ENCODE data around the gene ADARB2.

ADARB2 gene

GRCh38 chr10:1308173-1308961, 429.0 kb downstream of the ADARB2 start:
- no peak for FAIRE-seq
- no peak for DNase-seq (ENCODE audit: insufficient read length, low spot score)
- TF ChIP-seq TAF1 (IDR thresholded peaks at IDR 0.05; ENCODE audit: low read depth, low read length), result no peak
- no peak for TF ChIP-seq PAX5 (IDR thresholded peaks at IDR 0.05; ENCODE audit: insufficient read depth, low read length, severe bottlenecking)
- TF ChIP-seq SPI1 (IDR thresholded peaks at IDR 0.05; ENCODE audit: low read depth, low read length), result no peak
- no peak for TF ChIP-seq POLR2AphosphoS5 (IDR thresholded peaks at IDR 0.05; ENCODE audit: low read depth, low read length)
- TF ChIP-seq POU2F2 (IDR thresholded peaks at IDR 0.05; ENCODE audit: low read depth, low read length), result no peak
- no peak for TF ChIP-seq POLR2A (IDR thresholded peaks at IDR 0.05; ENCODE audit: low read depth, low read length)

- DNase-seq (ENCODE audit: insufficient read length, low spot score) (no peak), FAIRE-seq (no peak)
- TF ChIP-seq PAX5 (IDR thresholded peaks at IDR 0.05; ENCODE audit: insufficient read depth, low read length, severe bottlenecking) (no peak), POLR2AphosphoS5 (IDR thresholded peaks at IDR 0.05; ENCODE audit: low read depth, low read length) (no peak), POLR2A (IDR thresholded peaks at IDR 0.05; ENCODE audit: low read depth, low read length) (no peak), POU2F2 (IDR thresholded peaks at IDR 0.05; ENCODE audit: low read depth, low read length) (no peak), TAF1 (IDR thresholded peaks at IDR 0.05; ENCODE audit: low read depth, low read length) (no peak), SPI1 (IDR thresholded peaks at IDR 0.05; ENCODE audit: low read depth, low read length) (no peak)
These were observed 436.2 kb downstream of the ADARB2 start for GRCh38 chr10:1301143-1301542.

GRCh38 chr10:1300218-1300617, 437.1 kb downstream of the ADARB2 start:
- TF ChIP-seq SPI1 (IDR thresholded peaks at IDR 0.05; ENCODE audit: low read depth, low read length) (no peak), TAF1 (IDR thresholded peaks at IDR 0.05; ENCODE audit: low read depth, low read length) (no peak), PAX5 (IDR thresholded peaks at IDR 0.05; ENCODE audit: insufficient read depth, low read length, severe bottlenecking) (no peak), POLR2A (IDR thresholded peaks at IDR 0.05; ENCODE audit: low read depth, low read length) (no peak), POLR2AphosphoS5 (IDR thresholded peaks at IDR 0.05; ENCODE audit: low read depth, low read length) (no peak), POU2F2 (IDR thresholded peaks at IDR 0.05; ENCODE audit: low read depth, low read length) (no peak)
- DNase-seq (ENCODE audit: insufficient read length, low spot score) (no peak), FAIRE-seq (no peak)

GRCh38 chr10:1299041-1299726, 438.1 kb downstream of the ADARB2 start:
- no peak for DNase-seq (ENCODE audit: insufficient read length, low spot score)
- TF ChIP-seq POLR2A (IDR thresholded peaks at IDR 0.05; ENCODE audit: low read depth, low read length) (no peak), POU2F2 (IDR thresholded peaks at IDR 0.05; ENCODE audit: low read depth, low read length) (no peak), TAF1 (IDR thresholded peaks at IDR 0.05; ENCODE audit: low read depth, low read length) (no peak), POLR2AphosphoS5 (IDR thresholded peaks at IDR 0.05; ENCODE audit: low read depth, low read length) (no peak), PAX5 (IDR thresholded peaks at IDR 0.05; ENCODE audit: insufficient read depth, low read length, severe bottlenecking) (no peak), SPI1 (IDR thresholded peaks at IDR 0.05; ENCODE audit: low read depth, low read length) (no peak)
- no peak for FAIRE-seq

- TF ChIP-seq PAX5 (IDR thresholded peaks at IDR 0.05; ENCODE audit: insufficient read depth, low read length, severe bottlenecking), result no peak
- DNase-seq (ENCODE audit: insufficient read length, low spot score) (no peak), FAIRE-seq (no peak)
These were observed 439.6 kb downstream of the ADARB2 start for GRCh38 chr10:1297566-1298301.

- FAIRE-seq, result no peak
These were observed 441.4 kb downstream of the ADARB2 start for GRCh38 chr10:1295756-1296480.

GRCh38 chr10:1294748-1295147, 442.6 kb downstream of the ADARB2 start:
- no peak for FAIRE-seq
- no peak for TF ChIP-seq PAX5 (IDR thresholded peaks at IDR 0.05; ENCODE audit: insufficient read depth, low read length, severe bottlenecking)
- no peak for TF ChIP-seq POLR2A (IDR thresholded peaks at IDR 0.05; ENCODE audit: low read depth, low read length)
- DNase-seq (ENCODE audit: insufficient read length, low spot score), result no peak

More at GRCh38 chr10:1295756-1296480, 441.4 kb downstream of the ADARB2 start:
- TF ChIP-seq PAX5 (IDR thresholded peaks at IDR 0.05; ENCODE audit: insufficient read depth, low read length, severe bottlenecking) (no peak), POLR2AphosphoS5 (IDR thresholded peaks at IDR 0.05; ENCODE audit: low read depth, low read length) (no peak), TAF1 (IDR thresholded peaks at IDR 0.05; ENCODE audit: low read depth, low read length) (no peak), SPI1 (IDR thresholded peaks at IDR 0.05; ENCODE audit: low read depth, low read length) (no peak), POLR2A (IDR thresholded peaks at IDR 0.05; ENCODE audit: low read depth, low read length) (no peak), POU2F2 (IDR thresholded peaks at IDR 0.05; ENCODE audit: low read depth, low read length) (no peak)
- DNase-seq (ENCODE audit: insufficient read length, low spot score), result no peak

- FAIRE-seq, result no peak
These were observed 443.5 kb downstream of the ADARB2 start for GRCh38 chr10:1293636-1294435.

More at GRCh38 chr10:1293636-1294435, 443.5 kb downstream of the ADARB2 start:
- TF ChIP-seq PAX5 (IDR thresholded peaks at IDR 0.05; ENCODE audit: insufficient read depth, low read length, severe bottlenecking) (no peak), POU2F2 (IDR thresholded peaks at IDR 0.05; ENCODE audit: low read depth, low read length) (no peak), POLR2A (IDR thresholded peaks at IDR 0.05; ENCODE audit: low read depth, low read length) (no peak), SPI1 (IDR thresholded peaks at IDR 0.05; ENCODE audit: low read depth, low read length) (no peak), TAF1 (IDR thresholded peaks at IDR 0.05; ENCODE audit: low read depth, low read length) (no peak), POLR2AphosphoS5 (IDR thresholded peaks at IDR 0.05; ENCODE audit: low read depth, low read length) (no peak)
- DNase-seq (ENCODE audit: insufficient read length, low spot score), result no peak
